Measurements from ENCODE around the gene CEPT1.

DNA sequence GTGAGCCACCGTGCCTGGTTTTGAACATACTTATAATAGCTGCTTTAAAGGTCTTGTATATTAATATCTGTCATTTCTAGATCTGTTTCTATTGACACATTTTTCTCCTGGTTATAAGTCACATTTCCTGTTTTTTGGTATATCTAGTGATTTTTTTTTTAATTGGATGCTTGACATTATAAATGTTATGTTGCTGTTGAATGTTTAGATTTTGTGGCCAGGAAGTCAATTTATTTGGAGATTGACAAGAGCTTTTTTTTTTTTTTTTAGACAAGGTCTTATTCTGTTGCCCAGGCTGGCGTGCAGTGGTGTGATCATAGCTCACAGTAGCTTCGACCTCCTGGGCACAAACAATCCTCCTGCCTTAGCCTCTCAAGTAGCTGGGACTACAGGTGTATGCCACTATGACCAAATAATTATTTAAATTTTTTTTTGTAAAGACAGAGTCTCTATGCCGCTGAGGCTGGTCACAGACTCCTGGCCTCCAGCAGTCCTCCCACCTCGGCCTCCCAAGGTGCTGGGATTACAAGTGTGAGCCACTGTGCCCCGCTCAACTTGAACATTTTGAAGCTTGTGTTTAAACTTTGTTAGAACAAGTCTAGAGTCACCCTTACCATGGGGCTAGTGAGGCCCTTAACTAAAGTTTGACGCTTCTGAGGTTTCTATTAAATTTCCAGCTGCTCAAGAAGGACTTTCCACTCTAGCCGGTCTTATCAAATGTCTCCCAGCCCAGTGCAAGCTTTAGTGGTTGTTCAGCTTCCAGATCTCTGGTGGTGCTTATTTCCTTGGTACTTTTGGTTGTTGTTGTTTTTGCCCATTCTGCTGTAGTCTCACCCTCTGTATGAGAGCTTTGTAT is 78.9 kb downstream of the CEPT1 start:
- no peak for TF ChIP-seq POLR2A (IDR thresholded peaks at IDR 0.05; ENCODE audit: low read depth, low read length)
- no peak for TF ChIP-seq POLR2AphosphoS5 (IDR thresholded peaks at IDR 0.05; ENCODE audit: low read depth, low read length)
- no peak for TF ChIP-seq TAF1 (IDR thresholded peaks at IDR 0.05; ENCODE audit: borderline replicate concordance, low read depth, low read length)

All from GM12892 (cell line).